GM12875 (cell line): ENCODE data around the gene DENND2A.

ENCODE experiments used
- H3K4me3 ChIP-seq: one replicate; pipeline ENCODE4 v1.5.1; 2011; ENCODE audit warnings: low read depth, low read length, control low read depth
- CTCF ChIP-seq: IDR thresholded peaks from 2 replicates; pipeline ENCODE4 v1.5.1; 2011; ENCODE audit warnings: low read depth, mild to moderate bottlenecking, control low read depth, inconsistent platforms, low read length, moderate library complexity, borderline replicate concordance; ENCODE audit not compliant: insufficient read depth

DENND2A gene

GRCh38 chr7:140684066-140684950 lies 43.7 kb upstream of the DENND2A start:
- TF ChIP-seq CTCF: no peak
- H3K4me3 ChIP-seq: no peak overlapping the region

- H3K4me3 ChIP-seq: no peak overlapping the region
- no peak for TF ChIP-seq CTCF
These were observed 43.0 kb upstream of the DENND2A start for GRCh38 chr7:140683657-140684056.

- TF ChIP-seq CTCF: no peak
- H3K4me3 ChIP-seq: no peak overlapping the region
These were observed 41.2 kb upstream of the DENND2A start for GRCh38 chr7:140681766-140682165.

GRCh38 chr7:140680886-140681285 lies 40.3 kb upstream of the DENND2A start:
- H3K4me3 ChIP-seq: no peak overlapping the region
- no peak for TF ChIP-seq CTCF

- H3K4me3 ChIP-seq: no peak overlapping the region
- no peak for TF ChIP-seq CTCF
These were observed 38.6 kb upstream of the DENND2A start for GRCh38 chr7:140679186-140679585.

- no peak overlapping the region for H3K4me3 ChIP-seq
- no peak for TF ChIP-seq CTCF
These were observed 38.2 kb upstream of the DENND2A start for GRCh38 chr7:140678816-140679130.

GRCh38 chr7:140678081-140678815 lies 37.6 kb upstream of the DENND2A start:
- H3K4me3 ChIP-seq: no peak overlapping the region
- no peak for TF ChIP-seq CTCF
